Measurements from ENCODE around the gene OVAAL.

Gene OVAAL

DNA sequence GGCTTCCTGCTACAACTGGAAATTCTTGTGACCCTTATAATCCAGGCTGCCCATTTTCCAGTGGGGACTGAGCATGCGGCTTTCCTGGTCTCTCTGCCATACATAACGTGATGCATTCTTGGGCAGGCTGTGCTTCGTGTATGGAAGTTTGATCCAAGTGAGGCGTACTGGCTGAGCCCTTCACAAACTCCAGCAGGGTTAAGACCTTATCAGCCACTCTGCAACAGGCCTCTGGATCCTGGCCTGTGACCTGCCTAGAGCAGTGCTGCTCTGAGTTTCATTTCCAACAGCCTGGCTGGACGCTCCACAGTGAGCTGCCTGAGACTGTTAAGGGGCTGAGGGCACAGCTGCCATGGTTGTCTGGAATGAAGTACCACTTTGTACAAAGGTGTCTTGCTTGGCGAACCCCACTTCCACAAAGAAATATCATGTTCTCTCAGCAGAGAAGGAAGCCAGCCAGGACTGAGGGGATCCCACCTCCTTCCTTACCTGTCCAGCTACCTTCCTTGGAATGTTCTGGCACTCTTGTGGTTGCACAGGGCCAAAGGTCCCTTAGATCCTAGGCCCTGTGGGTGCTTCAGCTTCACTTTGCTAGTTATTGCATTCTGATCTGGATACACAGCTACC is 44.6 kb downstream of the OVAAL start:
- no peak overlapping the region for H4K8ac ChIP-seq (ENCODE audit: low read depth, low read length)
- H2BK15ac ChIP-seq (replicated peaks; ENCODE audit: low read depth), result no peak overlapping the region
- H4K5ac ChIP-seq (ENCODE audit: low read length), result no peak overlapping the region
- no peak overlapping the region for H3K4me3 ChIP-seq (ENCODE audit: low read length)
- H3K23ac ChIP-seq (ENCODE audit: low read length), result no peak overlapping the region
- no peak overlapping the region for H2AK5ac ChIP-seq (ENCODE audit: low read length)
- no peaks in the 10 kb centered on the region for H3K36me3 ChIP-seq (ENCODE audit: control insufficient read depth, insufficient read depth, low read length)
- WGBS (ENCODE audit: extremely low coverage, insufficient coverage, low lambda C conversion rate), result no CpG with 5 or more reads among the region's 6 CpGs
- no peak overlapping the region for H3K9ac ChIP-seq (ENCODE audit: low read length)
- no peak overlapping the region for H3K27ac ChIP-seq (ENCODE audit: low read depth, low read length)
- H3K18ac ChIP-seq (ENCODE audit: low read length), result no peak overlapping the region
- no peaks in the 10 kb centered on the region for H3K4me1 ChIP-seq (ENCODE audit: control insufficient read depth, low read depth, low read length)
- H2BK5ac ChIP-seq (ENCODE audit: low read length), result no peak overlapping the region
- no peak overlapping the region for H3K56ac ChIP-seq (ENCODE audit: low read length)
- H3K27me3 ChIP-seq (ENCODE audit: insufficient read depth, low read length, poor library complexity), result no peaks in the 10 kb centered on the region
- H3K79me2 ChIP-seq (ENCODE audit: control insufficient read depth, insufficient read depth, low read length), result no peaks in the 10 kb centered on the region
- H3K79me1 ChIP-seq (ENCODE audit: low read length), result no peaks in the 10 kb centered on the region
- H3K4me2 ChIP-seq (ENCODE audit: low read length), result no peak overlapping the region
- no peak overlapping the region for H2BK120ac ChIP-seq (ENCODE audit: low read depth, low read length)
- H3K4ac ChIP-seq (ENCODE audit: low read depth, low read length), result no peak overlapping the region
- no peak for DNase-seq

DNA sequence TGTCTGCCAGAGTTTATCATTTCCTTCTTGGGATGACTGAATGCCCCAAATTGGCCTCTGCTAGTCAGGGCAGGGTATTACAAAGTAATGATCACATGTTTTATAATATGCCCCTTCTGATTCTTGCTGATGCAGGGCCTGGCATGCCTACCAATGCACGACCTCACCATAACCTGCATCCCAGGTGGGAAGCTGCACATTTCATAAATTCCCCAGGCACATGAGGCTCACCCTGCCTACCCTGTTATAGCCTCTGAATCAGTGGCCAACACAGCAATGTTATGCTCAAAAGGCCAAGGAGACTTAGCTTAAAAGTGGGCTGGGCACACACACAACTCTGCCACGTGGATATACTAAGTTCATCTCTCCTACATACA is 45.1 kb downstream of the OVAAL start:
- Histone ChIP-seq H4K5ac (ENCODE audit: low read length) (no peak overlapping the region), H3K4me1 (ENCODE audit: control insufficient read depth, low read depth, low read length) (no peaks in the 10 kb centered on the region), H3K27ac (ENCODE audit: low read depth, low read length) (no peak overlapping the region), H3K79me2 (ENCODE audit: control insufficient read depth, insufficient read depth, low read length) (no peaks in the 10 kb centered on the region), H3K4ac (ENCODE audit: low read depth, low read length) (no peak overlapping the region), H3K27me3 (ENCODE audit: insufficient read depth, low read length, poor library complexity) (no peaks in the 10 kb centered on the region), H2BK120ac (ENCODE audit: low read depth, low read length) (no peak overlapping the region), H3K56ac (ENCODE audit: low read length) (no peak overlapping the region), H3K9ac (ENCODE audit: low read length) (no peak overlapping the region), H2AK5ac (ENCODE audit: low read length) (no peak overlapping the region), H3K4me2 (ENCODE audit: low read length) (no peak overlapping the region), H3K36me3 (ENCODE audit: control insufficient read depth, insufficient read depth, low read length) (no peaks in the 10 kb centered on the region), H3K18ac (ENCODE audit: low read length) (no peak overlapping the region), H2BK15ac (replicated peaks; ENCODE audit: low read depth) (no peak overlapping the region), H3K79me1 (ENCODE audit: low read length) (no peaks in the 10 kb centered on the region), H4K8ac (ENCODE audit: low read depth, low read length) (no peak overlapping the region), H3K23ac (ENCODE audit: low read length) (no peak overlapping the region), H3K4me3 (ENCODE audit: low read length) (no peak overlapping the region), H2BK5ac (ENCODE audit: low read length) (no peak overlapping the region)
- DNase-seq, result no peak
- no CpG with 5 or more reads among the region's 2 CpGs for whole genome bisulfite sequencing (ENCODE audit: extremely low coverage, insufficient coverage, low lambda C conversion rate)

DNA sequence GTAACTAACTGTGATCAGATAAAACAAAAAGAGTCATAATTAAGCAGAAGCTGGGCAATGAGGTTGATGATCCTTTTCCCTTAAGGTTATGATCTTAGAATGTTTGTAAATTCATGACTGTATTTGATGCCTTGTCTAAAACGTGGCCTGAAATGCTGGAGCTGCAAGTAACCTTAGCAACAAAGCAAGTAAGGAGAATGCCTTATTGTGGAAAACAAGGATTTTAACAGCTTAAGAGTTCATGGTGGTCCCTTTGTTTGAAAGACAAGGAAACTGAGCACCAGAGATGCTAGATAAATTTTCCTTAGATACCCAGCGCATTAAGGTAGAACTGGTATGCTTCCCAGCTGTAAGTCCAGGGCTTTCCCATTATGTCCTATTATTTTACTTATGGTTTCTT is 47.4 kb downstream of the OVAAL start:
- Histone ChIP-seq H3K56ac (ENCODE audit: low read length) (no peak overlapping the region), H3K79me1 (ENCODE audit: low read length) (no peaks in the 10 kb centered on the region), H3K4ac (ENCODE audit: low read depth, low read length) (no peak overlapping the region), H2BK5ac (ENCODE audit: low read length) (no peak overlapping the region), H3K79me2 (ENCODE audit: control insufficient read depth, insufficient read depth, low read length) (no peaks in the 10 kb centered on the region), H2BK120ac (ENCODE audit: low read depth, low read length) (no peak overlapping the region), H4K5ac (ENCODE audit: low read length) (no peak overlapping the region), H2BK15ac (replicated peaks; ENCODE audit: low read depth) (no peak overlapping the region), H3K27ac (ENCODE audit: low read depth, low read length) (no peak overlapping the region), H4K8ac (ENCODE audit: low read depth, low read length) (no peak overlapping the region), H3K9ac (ENCODE audit: low read length) (no peak overlapping the region), H3K36me3 (ENCODE audit: control insufficient read depth, insufficient read depth, low read length) (no peaks in the 10 kb centered on the region), H3K27me3 (ENCODE audit: insufficient read depth, low read length, poor library complexity) (no peaks in the 10 kb centered on the region), H2AK5ac (ENCODE audit: low read length) (no peak overlapping the region), H3K4me2 (ENCODE audit: low read length) (no peak overlapping the region), H3K18ac (ENCODE audit: low read length) (no peak overlapping the region), H3K23ac (ENCODE audit: low read length) (no peak overlapping the region), H3K4me3 (ENCODE audit: low read length) (no peak overlapping the region), H3K4me1 (ENCODE audit: control insufficient read depth, low read depth, low read length) (no peaks in the 10 kb centered on the region)
- no peak for DNase-seq
- no CpG with 5 or more reads among the region's 2 CpGs for WGBS (ENCODE audit: extremely low coverage, insufficient coverage, low lambda C conversion rate)

DNA sequence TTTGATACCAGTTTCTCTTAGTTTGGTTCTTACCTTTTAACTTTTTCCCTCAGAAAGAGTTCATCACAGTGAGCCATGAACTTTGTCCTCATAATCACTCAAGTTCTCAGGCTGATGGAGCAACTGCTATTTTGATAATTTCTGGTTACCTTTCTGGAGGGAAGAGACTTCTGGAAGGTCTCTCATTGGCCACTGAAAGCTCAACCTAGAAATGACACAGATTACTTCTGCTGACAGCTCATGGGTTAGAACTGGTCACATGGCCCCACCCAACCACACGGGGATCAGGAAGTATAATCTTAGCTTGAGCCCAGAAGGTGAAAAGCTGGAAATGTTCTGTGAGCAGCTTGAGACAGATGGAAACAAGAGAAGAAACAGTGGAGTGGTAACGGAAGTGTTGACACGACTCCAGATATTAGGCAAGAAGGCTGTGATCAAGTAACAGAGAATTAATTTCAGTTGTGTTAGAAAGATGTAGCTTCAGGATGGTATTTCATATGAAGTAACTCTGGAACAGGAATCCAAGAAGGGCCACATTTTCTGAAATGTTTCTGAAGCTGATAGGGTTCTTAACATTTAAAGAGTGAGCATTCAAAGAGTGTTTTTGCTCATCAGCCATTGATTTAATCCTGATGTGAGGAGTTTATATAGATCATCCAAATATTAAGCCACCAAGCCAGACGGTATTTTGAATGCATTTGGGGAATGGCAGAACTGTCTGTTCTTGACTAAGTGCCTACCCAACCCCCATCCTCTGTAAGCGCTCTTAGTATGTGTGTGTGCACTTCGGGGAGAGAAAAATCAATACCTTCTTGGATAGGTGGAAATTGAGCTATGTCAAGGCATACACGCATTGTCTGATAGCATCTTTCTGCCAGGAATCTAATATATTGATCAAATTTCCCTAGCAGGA is 51.1 kb downstream of the OVAAL start:
- no peak overlapping the region for H3K9ac ChIP-seq (ENCODE audit: low read length)
- H3K56ac ChIP-seq (ENCODE audit: low read length), result no peak overlapping the region
- no peaks in the 10 kb centered on the region for H3K79me1 ChIP-seq (ENCODE audit: low read length)
- H3K79me2 ChIP-seq (ENCODE audit: control insufficient read depth, insufficient read depth, low read length), result no peaks in the 10 kb centered on the region
- no peak overlapping the region for H3K4ac ChIP-seq (ENCODE audit: low read depth, low read length)
- no peak overlapping the region for H3K18ac ChIP-seq (ENCODE audit: low read length)
- no peaks in the 10 kb centered on the region for H3K4me1 ChIP-seq (ENCODE audit: control insufficient read depth, low read depth, low read length)
- DNase-seq, result no peak
- no peaks in the 10 kb centered on the region for H3K36me3 ChIP-seq (ENCODE audit: control insufficient read depth, insufficient read depth, low read length)
- H3K27me3 ChIP-seq (ENCODE audit: insufficient read depth, low read length, poor library complexity), result no peaks in the 10 kb centered on the region
- H2BK5ac ChIP-seq (ENCODE audit: low read length), result no peak overlapping the region
- H4K5ac ChIP-seq (ENCODE audit: low read length), result no peak overlapping the region
- no peak overlapping the region for H3K23ac ChIP-seq (ENCODE audit: low read length)
- H2BK15ac ChIP-seq (replicated peaks; ENCODE audit: low read depth), result no peak overlapping the region
- WGBS (ENCODE audit: extremely low coverage, insufficient coverage, low lambda C conversion rate), result no CpG with 5 or more reads among the region's 7 CpGs
- no peak overlapping the region for H4K8ac ChIP-seq (ENCODE audit: low read depth, low read length)
- H3K27ac ChIP-seq (ENCODE audit: low read depth, low read length), result no peak overlapping the region
- no peak overlapping the region for H2AK5ac ChIP-seq (ENCODE audit: low read length)
- no peak overlapping the region for H3K4me2 ChIP-seq (ENCODE audit: low read length)
- H3K4me3 ChIP-seq (ENCODE audit: low read length), result no peak overlapping the region
- H2BK120ac ChIP-seq (ENCODE audit: low read depth, low read length), result no peak overlapping the region

DNA sequence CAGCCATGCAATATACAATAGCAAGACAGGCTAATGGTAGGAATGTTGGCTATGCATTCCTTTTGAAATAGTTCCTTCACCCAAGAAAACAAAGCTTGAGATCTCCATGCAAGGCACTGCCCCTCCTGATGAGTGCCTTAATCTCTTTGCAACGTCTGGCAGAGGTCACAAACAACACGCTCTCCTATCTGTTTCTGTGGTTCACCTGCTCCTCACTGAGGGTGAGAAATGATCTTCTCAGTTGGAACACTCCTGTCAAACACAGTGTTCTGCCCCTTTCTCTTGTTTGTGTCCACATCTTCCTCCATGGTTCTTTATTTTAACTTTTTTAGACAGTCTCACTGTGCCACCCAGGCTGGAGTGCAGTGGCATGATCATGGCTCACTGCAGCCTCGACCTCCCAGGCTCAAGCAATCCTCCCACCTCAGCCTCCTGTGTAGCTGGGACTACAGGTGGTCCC is 51.8 kb downstream of the OVAAL start:
- H2BK15ac ChIP-seq (replicated peaks; ENCODE audit: low read depth), result no peak overlapping the region
- H3K27ac ChIP-seq (ENCODE audit: low read depth, low read length), result no peak overlapping the region
- H2BK120ac ChIP-seq (ENCODE audit: low read depth, low read length), result no peak overlapping the region
- H3K9ac ChIP-seq (ENCODE audit: low read length), result no peak overlapping the region
- no peak overlapping the region for H4K5ac ChIP-seq (ENCODE audit: low read length)
- H3K27me3 ChIP-seq (ENCODE audit: insufficient read depth, low read length, poor library complexity), result no peaks in the 10 kb centered on the region
- H3K4me2 ChIP-seq (ENCODE audit: low read length), result no peak overlapping the region
- H3K79me1 ChIP-seq (ENCODE audit: low read length), result no peaks in the 10 kb centered on the region
- peak; percentile 68 for DNase-seq
- no peaks in the 10 kb centered on the region for H3K36me3 ChIP-seq (ENCODE audit: control insufficient read depth, insufficient read depth, low read length)
- H3K4ac ChIP-seq (ENCODE audit: low read depth, low read length), result no peak overlapping the region
- H3K4me1 ChIP-seq (ENCODE audit: control insufficient read depth, low read depth, low read length), result no peaks in the 10 kb centered on the region
- no peak overlapping the region for H3K4me3 ChIP-seq (ENCODE audit: low read length)
- no peak overlapping the region for H4K8ac ChIP-seq (ENCODE audit: low read depth, low read length)
- no peak overlapping the region for H3K56ac ChIP-seq (ENCODE audit: low read length)
- H3K18ac ChIP-seq (ENCODE audit: low read length), result no peak overlapping the region
- H3K23ac ChIP-seq (ENCODE audit: low read length), result no peak overlapping the region
- no CpG with 5 or more reads among the region's 3 CpGs for WGBS (ENCODE audit: extremely low coverage, insufficient coverage, low lambda C conversion rate)
- H3K79me2 ChIP-seq (ENCODE audit: control insufficient read depth, insufficient read depth, low read length), result no peaks in the 10 kb centered on the region
- H2BK5ac ChIP-seq (ENCODE audit: low read length), result no peak overlapping the region
- no peak overlapping the region for H2AK5ac ChIP-seq (ENCODE audit: low read length)

All from mesendoderm (in vitro differentiated cells).